ENCODE results near the gene CDK17. TPM values are rescaled to one million over a fixed set of nuclear protein-coding genes. Genes with fewer than 3 reads are reported as not detected.

The CDK17 gene
- total RNA-seq, 1 experiment from 2014 or later: 21.4 TPM

GRCh38 chr12:96327889-96328288 lies 72.3 kb downstream of the CDK17 start (continued):
- no peak for TF ChIP-seq CTCF (IDR thresholded peaks at IDR 0.05 in 2 of 3, conservative IDR thresholded peaks at IDR 0.05 in 1 of 3; ENCODE audit: borderline replicate concordance in 1 of 3, insufficient read depth in 1 of 3, low read depth in 2 of 3, low read length in 2 of 3)
- TF ChIP-seq EZH2 (IDR thresholded peaks at IDR 0.05): no peak
- TF ChIP-seq CBX3 (IDR thresholded peaks at IDR 0.05; ENCODE audit: low read depth): no peak

- H4K20me1 ChIP-seq (ENCODE audit: insufficient read depth): no peaks in the 10 kb centered on the region
- H3K36me3 ChIP-seq (ENCODE audit: control insufficient read depth in 1 of 2, insufficient read depth in 2 of 2, low read length in 2 of 2): no peaks in the 10 kb centered on the region
- BruUV-seq (replicated peaks): no TSS peak
- H3K27me3 ChIP-seq (ENCODE audit: insufficient read depth, low read length): no peaks in the 10 kb centered on the region
- ATAC-seq (no peak), DNase-seq (ENCODE audit: low read depth, low spot score) (no peak)
- POLR2A ChIA-PET: no interaction called here
- no peaks in the 10 kb centered on the region for H3K9me3 ChIP-seq (ENCODE audit: control insufficient read depth in 1 of 2, insufficient read depth in 1 of 2, low read depth in 1 of 2, low read length in 2 of 2)
- TF ChIP-seq CEBPB (IDR thresholded peaks at IDR 0.05; ENCODE audit: low read depth): no peak
- no peak for TF ChIP-seq ZBTB33 (IDR thresholded peaks at IDR 0.05; ENCODE audit: extremely low read depth, insufficient replicate concordance, low read length)
- TF ChIP-seq JUND (IDR thresholded peaks at IDR 0.05): no peak
- no peak for TF ChIP-seq SRF (IDR thresholded peaks at IDR 0.05; ENCODE audit: low read depth)
- no peak for TF ChIP-seq ZNF274 (IDR thresholded peaks at IDR 0.05; ENCODE audit: low read depth, low read length)
- no peak for TF ChIP-seq POLR2A (IDR thresholded peaks at IDR 0.05; ENCODE audit: borderline replicate concordance, extremely low read depth, insufficient read depth, insufficient read length)
- TF ChIP-seq EGR1 (IDR thresholded peaks at IDR 0.05; ENCODE audit: low read depth): no peak
- TF ChIP-seq MAX (IDR thresholded peaks at IDR 0.05): no peak
- no peak for TF ChIP-seq ELF1 (IDR thresholded peaks at IDR 0.05; ENCODE audit: borderline replicate concordance, low read depth)
- H3K79me2 ChIP-seq (ENCODE audit: insufficient read depth, low read length): 0 out of 2 replicates have a peak, but pooled peaks cover 3% of the 10 kb centered on the region
- RAD21 ChIA-PET (ENCODE audit: low non-redundant PET in 1 of 2, low total read pairs in 2 of 2, uncharacterized antibody in 2 of 2, unreplicated experiment in 2 of 2): no interaction called here
- H2AFZ ChIP-seq (ENCODE audit: low read depth, low read length, poor library complexity, severe bottlenecking): no peak overlapping the region
- H3K9ac ChIP-seq (ENCODE audit: low read length): no peak overlapping the region
- no peaks in the 10 kb centered on the region for H3K9me2 ChIP-seq (ENCODE audit: insufficient read depth)
- H3K27ac ChIP-seq (ENCODE audit: low read depth, low read length): no peak overlapping the region
- CTCF ChIA-PET: no interaction called here
- intact Hi-C loops (cut with micrococcal nuclease): no loop called here
- no peak overlapping the region for H3K4me2 ChIP-seq (ENCODE audit: low read length)
- H3K4me1 ChIP-seq (ENCODE audit: control insufficient read depth in 1 of 2, insufficient read depth in 2 of 2, low read length in 2 of 2): no peaks in the 10 kb centered on the region
- H3K4me3 ChIP-seq (replicated peaks in 1 of 2; ENCODE audit: low read depth in 1 of 2, low read length in 2 of 2): no peak overlapping the region
Measured at GRCh38 chr12:96327346-96327745, 72.9 kb downstream of the CDK17 start.

Measured in HCT116 (cell line).